HG02798 (cell line): ENCODE results near the gene GCLM.
"Not testable (repeated sequence)": the region's sequence is repeated elsewhere in the genome, so short reads cannot be mapped to it uniquely, and the experiment has no call there.

Experiments used
- ATAC-seq: cut with Tn5 transposase; IDR thresholded peaks from one replicate; pipeline ENCODE4 v1.9.1; 2021; ENCODE audit warnings: mild to moderate bottlenecking; ENCODE audit not compliant: unreplicated experiment, poor library complexity

GCLM gene

GRCh38 chr1:93850687-93851326, 58.4 kb downstream of the GCLM start:
- not testable (repeated sequence) for ATAC-seq

- ATAC-seq, result no peak
Observed at GRCh38 chr1:93848350-93848883, 60.8 kb downstream of the GCLM start.

GRCh38 chr1:93847811-93848288, 61.4 kb downstream of the GCLM start:
- ATAC-seq, result peak; percentile 24

DNA sequence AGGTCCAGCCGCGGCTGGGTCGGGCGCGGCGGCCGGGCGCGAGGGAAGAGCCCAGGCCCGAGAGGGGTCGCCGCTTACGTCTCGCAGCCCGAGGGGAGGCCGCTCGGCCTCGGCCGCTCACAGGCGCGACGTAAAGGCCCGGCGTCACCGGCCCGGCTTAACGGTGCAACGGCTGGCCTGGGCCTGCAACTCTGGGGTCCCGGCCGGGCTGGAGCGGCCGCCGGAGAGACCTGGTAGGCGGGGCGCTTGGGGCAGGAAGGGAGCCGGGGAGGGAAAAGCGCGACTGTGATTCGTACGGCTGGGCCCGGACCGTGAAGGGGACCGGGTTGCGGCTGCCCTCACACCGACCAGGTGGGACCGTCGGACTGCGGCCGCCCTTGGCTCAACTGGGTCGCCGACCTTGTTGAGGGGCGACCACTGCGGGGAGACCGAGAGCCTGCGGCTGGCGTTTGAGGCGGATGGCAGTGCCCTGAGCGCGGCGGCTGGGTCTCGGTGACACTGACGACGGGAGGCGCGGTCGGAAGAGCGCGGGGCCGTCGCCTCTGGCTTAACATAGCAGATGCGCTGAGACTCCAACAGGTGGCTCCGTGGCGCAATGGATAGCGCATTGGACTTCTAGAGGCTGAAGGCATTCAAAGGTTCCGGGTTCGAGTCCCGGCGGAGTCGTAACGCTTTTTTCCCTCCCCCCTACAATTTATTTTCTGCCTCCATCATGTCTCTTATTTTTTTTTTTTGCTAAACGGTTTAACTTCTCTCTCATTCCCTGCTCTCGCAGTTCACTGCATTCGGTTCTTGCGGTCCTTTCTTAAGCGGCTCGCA, 62.0 kb downstream of the GCLM start:
- ATAC-seq, result peak; percentile 72

DNA sequence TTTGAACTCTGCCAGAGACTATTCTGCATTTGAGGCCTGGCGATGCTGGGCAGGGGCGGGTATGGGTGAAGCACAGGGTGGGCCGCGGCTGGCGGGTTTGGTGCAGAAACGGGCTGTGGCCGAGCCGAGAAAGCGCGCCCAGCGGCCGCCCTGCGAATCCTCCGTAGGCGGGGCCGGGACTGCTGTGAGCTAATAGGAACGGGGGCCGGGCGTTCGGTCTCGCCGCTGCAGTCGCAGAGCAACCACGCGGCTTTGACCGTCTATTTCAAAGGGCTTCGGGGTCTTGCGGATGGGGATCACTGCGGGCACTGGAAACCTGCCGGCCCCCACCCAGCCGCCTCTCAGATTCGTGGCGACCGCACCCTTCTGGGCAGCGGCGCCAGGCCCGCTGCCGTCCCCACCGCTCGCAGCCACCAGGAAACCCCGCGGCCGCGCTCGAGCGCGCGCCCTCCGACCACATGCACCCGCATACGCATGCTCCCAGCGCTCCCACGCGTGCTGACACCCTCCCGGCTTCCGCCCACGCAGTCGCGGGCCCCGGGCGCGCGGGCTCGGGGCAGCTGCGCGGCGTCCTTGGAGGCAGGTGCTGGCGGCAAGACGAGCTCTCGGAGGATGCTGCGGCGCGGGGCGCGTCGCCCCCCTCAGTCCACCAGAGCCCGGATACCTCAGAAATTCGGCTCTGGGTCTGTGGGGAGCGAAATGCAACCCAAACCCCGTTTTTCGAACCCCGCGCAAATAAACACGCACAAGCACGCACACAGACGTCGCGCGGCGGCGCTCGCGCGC, 62.8 kb downstream of the GCLM start:
- peak; percentile 55 for ATAC-seq

- peak; percentile 0 for ATAC-seq
Observed at GRCh38 chr1:93845538-93846205, 63.6 kb downstream of the GCLM start.

GRCh38 chr1:93844262-93845045, 64.8 kb downstream of the GCLM start:
- no peak for ATAC-seq

DNA sequence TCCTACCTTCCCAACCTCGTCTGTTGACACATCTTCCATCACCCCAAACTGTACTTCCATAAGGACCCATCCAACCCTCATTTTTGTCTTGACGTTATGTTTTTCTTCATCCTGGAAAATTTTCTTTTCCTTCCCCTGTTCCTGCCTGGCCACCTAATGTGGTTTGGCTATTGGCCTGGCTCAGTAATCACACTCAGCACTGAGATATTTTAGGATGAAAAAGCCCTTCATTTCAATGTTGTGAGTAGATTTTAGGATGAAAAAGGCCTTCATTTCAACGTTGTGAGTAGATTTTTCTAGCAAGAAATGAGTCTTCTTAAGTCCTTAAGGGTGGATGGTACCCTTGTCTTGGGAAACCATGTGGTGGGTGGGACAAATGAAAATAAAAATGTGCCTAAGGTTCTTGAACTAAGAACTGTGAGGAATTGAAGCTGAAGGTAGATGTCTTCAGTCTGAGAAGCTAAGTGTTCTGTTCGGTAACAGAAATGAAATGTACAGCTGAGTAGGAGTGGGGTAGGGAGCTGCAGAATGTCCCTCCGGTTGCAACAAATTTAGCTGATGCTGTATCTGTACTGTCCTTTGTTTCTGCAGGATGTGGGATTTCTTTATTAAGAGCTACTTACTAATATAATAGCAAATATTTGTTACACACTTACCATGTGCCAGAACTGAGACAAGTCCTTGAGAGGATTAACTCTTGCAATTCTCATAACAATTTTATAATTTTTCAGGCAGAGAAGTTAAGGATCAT, 66.3 kb downstream of the GCLM start:
- no peak for ATAC-seq

GRCh38 chr1:93841771-93842170, 67.5 kb downstream of the GCLM start:
- no peak for ATAC-seq

DNA sequence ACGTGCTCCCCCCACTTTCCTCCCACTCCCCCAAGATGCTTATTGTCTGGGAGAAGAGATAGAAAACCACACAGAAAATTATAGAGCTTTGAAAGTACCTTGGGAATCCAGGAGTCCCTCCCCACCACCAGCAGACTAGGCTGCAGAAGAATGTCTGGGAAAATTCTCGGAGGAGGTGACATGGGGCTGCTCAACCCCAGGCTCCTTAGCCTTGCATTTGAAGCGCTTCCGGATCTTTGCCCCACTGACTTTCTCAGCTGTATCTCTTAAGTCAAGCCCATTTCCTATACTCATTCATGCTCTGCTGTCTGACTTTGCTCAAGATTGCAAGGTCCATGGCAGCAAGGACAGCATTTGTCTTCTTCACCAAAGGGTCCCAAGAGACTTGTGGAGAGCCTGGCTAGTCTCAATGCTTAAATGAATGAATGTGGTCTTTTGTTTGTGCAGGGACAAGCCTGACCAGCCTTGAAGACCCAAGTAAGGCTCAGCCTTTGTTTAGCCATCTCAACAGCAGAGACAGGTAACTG, 68.2 kb downstream of the GCLM start:
- ATAC-seq, result no peak

DNA sequence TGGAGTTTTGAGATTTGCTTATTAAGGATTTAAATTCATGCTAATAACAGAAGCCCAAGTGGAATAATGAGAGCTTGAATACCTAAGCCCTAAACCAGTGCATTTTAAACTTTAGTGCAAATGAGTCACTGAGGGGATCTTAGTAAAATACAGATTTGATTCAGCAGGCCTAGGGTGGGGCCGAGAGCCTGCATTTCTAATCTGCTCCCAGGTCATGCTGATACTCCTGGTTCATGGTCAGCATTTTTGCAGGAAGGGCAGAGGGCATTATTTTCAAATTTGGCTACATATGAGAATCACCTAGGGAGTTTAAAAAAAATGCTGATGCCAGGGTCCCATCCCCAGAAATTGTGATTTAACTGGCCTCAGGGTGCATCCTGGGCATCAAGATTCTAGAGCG, 69.5 kb downstream of the GCLM start:
- no peak for ATAC-seq

- ATAC-seq, result no peak
Observed at GRCh38 chr1:93839307-93839706, 69.9 kb downstream of the GCLM start.

GRCh38 chr1:93837961-93838360, 71.3 kb downstream of the GCLM start:
- no peak for ATAC-seq
